Measurements from ENCODE around the gene PRKCH. TPM values are rescaled to one million over a fixed set of nuclear protein-coding genes. Genes with fewer than 3 reads are reported as not detected.

Gene PRKCH
- total and polyA plus RNA-seq, 10 of the 15 experiments (the other 5 are each of a cell fraction or from before 2014, with no cell fraction given), result 10.7 to 140 (median 33.2) TPM

GRCh38 chr14:61593330-61593729 lies 272.0 kb downstream of the PRKCH start:
- RAD21 ChIA-PET (ENCODE audit: unreplicated experiment), result interaction anchor here (1.9 kb wide), 1 partner anchor 70 kb away, joined by 5 read pairs; no protein-coding TSS in a partner anchor
- intact Hi-C loops (cut with micrococcal nuclease; ENCODE audit: unreplicated experiment), result no loop called here
- Histone ChIP-seq H3K4me3 (no peak overlapping the region), H3K4me2 (ENCODE audit: control insufficient read depth, insufficient read depth) (no peak overlapping the region), H2AFZ (ENCODE audit: control insufficient read depth, low read depth, low read length) (no peak overlapping the region), H3K27me3 (replicated peaks in 1 of 2; ENCODE audit: control insufficient read depth in 2 of 2, insufficient read depth in 2 of 2, low read length in 1 of 2) (no peaks in the 10 kb centered on the region), H3K79me2 (ENCODE audit: control insufficient read depth, insufficient read depth, low read length) (no peaks in the 10 kb centered on the region), H3K4me1 (ENCODE audit: control insufficient read depth, insufficient read depth, low read length) (peaks cover 8% of the 10 kb centered on the region), H4K20me1 (ENCODE audit: control insufficient read depth, insufficient read depth) (no peaks in the 10 kb centered on the region), H3K9me3 (replicated peaks; ENCODE audit: control insufficient read depth, insufficient read depth, low read length) (no peaks in the 10 kb centered on the region; the same call in 2 of the 3 replicates), H3K36me3 (ENCODE audit: control insufficient read depth in 2 of 2, insufficient read depth in 2 of 2, low read length in 1 of 2) (no peaks in the 10 kb centered on the region), H3K9ac (ENCODE audit: control insufficient read depth, insufficient read depth, low read length) (no peak overlapping the region), H3K27ac (ENCODE audit: control insufficient read depth, insufficient read depth) (no peak overlapping the region)
- SMC1A ChIA-PET (ENCODE audit: uncharacterized antibody, unreplicated experiment), result interaction anchor here (0.9 to 1.1 kb wide), 4 partner anchors 54 to 98 kb away, joined by 3 to 4 read pairs (median 4); no protein-coding TSS in a partner anchor
- DNase-seq (ENCODE audit: low read depth, low spot score) (no peak), FAIRE-seq (no peak), ATAC-seq (no peak)
- BruUV-seq (replicated peaks), result no TSS peak
- no peak for TF ChIP-seq SIN3A (IDR thresholded peaks at IDR 0.05; ENCODE audit: low read depth, low read length)
- no peak for TF ChIP-seq ZZZ3 (IDR thresholded peaks at IDR 0.05; ENCODE audit: control insufficient read depth, insufficient read length, low read depth)
- TF ChIP-seq NRF1 (conservative IDR thresholded peaks at IDR 0.05; ENCODE audit: low read depth, low read length), result no peak
- TF ChIP-seq HDAC2 (IDR thresholded peaks at IDR 0.05), result no peak
- WGBS (ENCODE audit: insufficient coverage, insufficient replicate concordance, low lambda C conversion rate, missing lambda C conversion rate), result 98% methylated on average over 3 of the region's 3 CpGs
- POLR2A ChIA-PET, result interaction anchor here (1.0 kb wide), 1 partner anchor 103 kb away, joined by 3 read pairs; no protein-coding TSS in a partner anchor
- CTCF ChIA-PET, result interaction anchor here (0.7 to 0.8 kb wide), 2 partner anchors 12 to 138 kb away, joined by 3 to 4 read pairs; no protein-coding TSS in a partner anchor
- in situ Hi-C loops (cut with MboI), result no loop called here

- H4K20me1 ChIP-seq (ENCODE audit: control insufficient read depth, insufficient read depth), result no peaks in the 10 kb centered on the region
- H3K27me3 ChIP-seq (replicated peaks in 1 of 2; ENCODE audit: control insufficient read depth in 2 of 2, insufficient read depth in 2 of 2, low read length in 1 of 2), result no peaks in the 10 kb centered on the region
- no peak overlapping the region for H3K9ac ChIP-seq (ENCODE audit: control insufficient read depth, insufficient read depth, low read length)
- in situ Hi-C loops (cut with MboI), result no loop called here
- CTCF ChIA-PET, result interaction anchor here (1.9 kb wide), 1 partner anchor 9 kb away, joined by 4 read pairs; no protein-coding TSS in a partner anchor
- ATAC-seq, result no peak
- 71% methylated on average over 5 of the region's 5 CpGs for WGBS (ENCODE audit: insufficient coverage, insufficient replicate concordance, low lambda C conversion rate, missing lambda C conversion rate)
- POLR2A ChIA-PET, result interaction anchor here (1.4 kb wide), 1 partner anchor 23 kb away, joined by 3 read pairs; no protein-coding TSS in a partner anchor
- H2AFZ ChIP-seq (ENCODE audit: control insufficient read depth, low read depth, low read length), result no peak overlapping the region
- H3K79me2 ChIP-seq (ENCODE audit: control insufficient read depth, insufficient read depth, low read length), result no peaks in the 10 kb centered on the region
- DNase-seq (ENCODE audit: low read depth, low spot score), result no peak
- TF ChIP-seq SRF (IDR thresholded peaks at IDR 0.05; ENCODE audit: low read depth in 2 of 2, low read length in 2 of 2), result no peak
- no peak for TF ChIP-seq GABPA (IDR thresholded peaks at IDR 0.05; ENCODE audit: low read depth)
- TF ChIP-seq CHD4 (IDR thresholded peaks at IDR 0.05), result no peak
- no peak for TF ChIP-seq NR2C2 (IDR thresholded peaks at IDR 0.05; ENCODE audit: borderline replicate concordance, control insufficient read depth, insufficient read length, low read depth)
- TF ChIP-seq TBL1XR1 (IDR thresholded peaks at IDR 0.05; ENCODE audit: low read depth, low read length), result no peak
- no peak for TF ChIP-seq RFX5 (IDR thresholded peaks at IDR 0.05; ENCODE audit: low read depth, low read length)
- no peak for TF ChIP-seq IKZF1 (conservative IDR thresholded peaks at IDR 0.05)
- no peak for TF ChIP-seq KLF5 (IDR thresholded peaks at IDR 0.05; ENCODE audit: partially characterized antibody)
- TF ChIP-seq HSF1 (IDR thresholded peaks at IDR 0.05; ENCODE audit: low read depth, low read length), result no peak
- TF ChIP-seq PML (IDR thresholded peaks at IDR 0.05; ENCODE audit: low read length), result no peak
- no peak for TF ChIP-seq CBX5 (IDR thresholded peaks at IDR 0.05; ENCODE audit: low read depth)
- no peak for TF ChIP-seq SREBF2 (IDR thresholded peaks at IDR 0.05; ENCODE audit: low read length)
- no peak for TF ChIP-seq FOXK2 (IDR thresholded peaks at IDR 0.05)
- TF ChIP-seq ZNF24 (IDR thresholded peaks at IDR 0.05), result no peak
- H3K27ac ChIP-seq (ENCODE audit: control insufficient read depth, insufficient read depth), result no peak overlapping the region
- RAD21 ChIA-PET (ENCODE audit: unreplicated experiment), result interaction anchor here (1.7 to 1.9 kb wide), 2 partner anchors 13 to 93 kb away, joined by 4 read pairs; no protein-coding TSS in a partner anchor
- H3K36me3 ChIP-seq (ENCODE audit: control insufficient read depth in 2 of 2, insufficient read depth in 2 of 2, low read length in 1 of 2), result no peaks in the 10 kb centered on the region
- intact Hi-C loops (cut with micrococcal nuclease; ENCODE audit: unreplicated experiment), result no loop called here
- no peak overlapping the region for H3K4me3 ChIP-seq
- SMC1A ChIA-PET (ENCODE audit: uncharacterized antibody, unreplicated experiment), result interaction anchor here (0.7 to 2.0 kb wide), 7 partner anchors 23 to 119 kb away, joined by 3 to 5 read pairs (median 3); no protein-coding TSS in a partner anchor
- no TSS peak for BruUV-seq (replicated peaks)
- peaks cover 15% of the 10 kb centered on the region for H3K4me1 ChIP-seq (ENCODE audit: control insufficient read depth, insufficient read depth, low read length)
- no peak overlapping the region for H3K4me2 ChIP-seq (ENCODE audit: control insufficient read depth, insufficient read depth)
- no peak for FAIRE-seq
- no peaks in the 10 kb centered on the region; the same call in 2 of the 3 replicates for H3K9me3 ChIP-seq (replicated peaks; ENCODE audit: control insufficient read depth, insufficient read depth, low read length)
Measured at GRCh38 chr14:61596990-61597389, 275.6 kb downstream of the PRKCH start.

All from GM12878 (cell line).